H54 (cell line): ENCODE data around the gene RBFOX1.

Experiments
- DNase-seq: peaks from one replicate; pipeline ENCODE4 v3.0.0; 2011; ENCODE audit warnings: low spot score, mixed read lengths; ENCODE audit not compliant: insufficient read length
- FAIRE-seq: peaks from 3 replicates; lab custom pipeline; 2011; peaks lifted over from hg19 to GRCh38; lab: Jason Lieb, UNC
- POLR2A ChIP-seq: IDR thresholded peaks from 2 replicates; pipeline ENCODE4 v1.6.1; 2011; ENCODE audit warnings: low read depth, mild to moderate bottlenecking, low read length

Gene RBFOX1

DNA sequence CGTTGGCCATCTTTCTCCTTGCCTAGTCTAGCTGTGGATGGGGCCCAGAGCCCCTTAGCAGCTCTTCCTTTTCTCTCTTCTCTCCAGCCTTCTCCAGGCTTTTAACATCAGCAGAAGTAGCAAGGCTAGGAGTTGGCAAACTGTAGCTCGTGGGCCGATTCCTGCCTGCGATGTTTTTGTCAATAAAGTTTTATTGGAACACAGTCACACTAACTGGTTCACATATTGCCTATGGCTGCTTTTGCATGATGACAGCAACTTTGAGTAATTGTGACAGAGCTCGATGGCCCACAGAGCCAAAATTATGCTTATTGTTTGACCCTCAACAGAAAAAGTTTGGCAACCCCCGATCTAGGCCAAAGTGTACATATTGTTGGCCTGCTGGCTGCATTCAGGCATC is 199.9 kb downstream of the RBFOX1 start:
- TF ChIP-seq POLR2A: no peak
- no peak for DNase-seq
- FAIRE-seq: no peak

DNA sequence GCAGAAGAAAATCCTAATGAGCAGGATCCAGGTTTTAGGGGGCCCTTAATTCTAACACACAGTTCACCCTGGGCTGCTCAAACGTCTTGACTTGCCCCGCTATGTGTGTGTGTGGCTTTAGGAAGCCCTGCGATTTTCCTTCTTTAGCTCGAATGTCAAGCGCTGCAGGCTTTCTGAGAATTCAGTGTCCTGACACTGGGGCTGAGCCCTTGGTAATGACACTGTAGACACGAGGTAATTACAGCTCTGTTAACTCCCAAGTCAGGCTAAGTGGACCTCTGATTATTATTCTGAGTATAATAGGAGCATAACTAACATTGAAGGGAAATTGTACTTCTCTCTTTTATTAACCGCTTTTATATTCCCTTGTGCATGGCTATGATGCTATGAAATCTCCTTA is 202.1 kb downstream of the RBFOX1 start:
- TF ChIP-seq POLR2A: no peak
- no peak for DNase-seq
- no peak for FAIRE-seq

DNA sequence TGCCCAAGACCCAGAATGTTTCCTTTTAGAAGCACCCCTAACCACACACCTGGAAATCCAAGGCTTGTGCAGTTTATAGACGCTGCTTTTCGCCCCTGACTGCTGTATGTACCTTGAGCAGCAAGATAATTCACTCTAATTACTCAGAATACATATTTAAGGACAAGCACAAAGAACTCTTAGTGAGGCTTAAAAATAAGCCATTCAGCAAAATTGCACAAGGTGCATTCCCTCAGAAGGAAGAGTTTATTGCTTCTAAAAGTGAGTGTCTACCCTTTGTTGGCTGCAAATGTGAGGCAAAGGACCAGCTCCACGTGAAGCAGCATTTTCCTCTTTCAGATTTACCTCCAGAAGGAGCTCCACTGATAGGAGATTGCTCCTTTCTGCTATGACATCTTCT is 208.4 kb downstream of the RBFOX1 start:
- no peak for FAIRE-seq
- DNase-seq: no peak
- no peak for TF ChIP-seq POLR2A

DNA sequence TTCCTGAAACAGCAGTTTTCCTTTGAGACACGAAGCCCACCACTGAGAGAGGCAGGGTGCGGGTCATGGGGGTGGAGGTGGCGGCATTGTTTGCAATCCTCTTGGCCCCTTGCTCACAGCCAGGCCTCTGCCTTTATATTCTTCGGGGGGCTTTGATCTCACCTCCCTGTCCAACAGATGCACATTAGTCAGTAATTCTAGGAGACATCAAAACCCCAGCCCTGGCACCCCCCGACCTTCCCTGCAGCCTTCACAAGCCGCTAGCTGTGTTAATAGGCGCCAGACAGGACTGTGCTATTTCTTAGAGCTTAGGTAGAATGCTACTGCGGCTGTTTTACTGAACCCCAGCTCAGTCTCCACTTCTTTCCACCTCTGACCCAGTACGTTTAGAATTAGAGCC is 212.6 kb downstream of the RBFOX1 start:
- TF ChIP-seq POLR2A: no peak
- DNase-seq: no peak
- no peak for FAIRE-seq

DNA sequence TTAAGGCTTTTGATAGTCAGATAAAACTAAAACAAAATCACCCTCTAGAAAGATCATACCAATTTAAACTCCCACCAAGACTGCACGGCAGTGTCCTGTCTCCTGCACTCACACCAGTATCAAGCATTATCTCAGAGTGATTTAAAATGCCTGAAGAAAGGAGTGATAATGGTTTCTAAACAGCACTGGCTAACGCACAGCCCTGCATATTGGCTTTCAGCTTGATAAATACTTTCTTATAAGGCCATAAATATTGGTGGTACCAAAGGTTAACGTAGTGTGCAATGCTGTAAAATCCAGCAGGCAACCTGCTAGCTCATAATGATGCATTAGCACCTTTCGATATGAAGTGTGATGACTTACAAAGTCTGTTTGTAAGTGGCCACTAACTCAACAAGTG is 214.3 kb downstream of the RBFOX1 start:
- no peak for FAIRE-seq
- DNase-seq: no peak
- TF ChIP-seq POLR2A: no peak

DNA sequence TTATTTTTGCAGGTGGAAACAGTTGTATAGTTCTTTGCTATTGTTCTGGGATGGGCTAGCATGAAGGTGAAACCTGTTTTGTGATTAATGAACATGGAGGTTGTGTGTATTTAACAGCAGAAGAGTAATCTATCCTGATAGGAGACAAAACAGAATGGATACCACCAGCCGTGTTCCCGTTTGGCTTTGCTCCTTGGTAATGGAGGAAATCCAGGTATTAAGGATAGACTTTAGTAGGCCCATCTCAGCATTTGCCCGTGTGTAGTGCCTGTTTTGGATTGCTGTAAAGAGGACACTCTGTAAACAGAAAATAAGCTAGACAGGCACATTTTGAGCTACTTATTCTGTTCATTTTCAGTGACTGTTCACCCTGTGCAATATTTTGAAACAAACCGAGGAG is 215.1 kb downstream of the RBFOX1 start:
- TF ChIP-seq POLR2A: no peak
- FAIRE-seq (no peak), DNase-seq (no peak)

DNA sequence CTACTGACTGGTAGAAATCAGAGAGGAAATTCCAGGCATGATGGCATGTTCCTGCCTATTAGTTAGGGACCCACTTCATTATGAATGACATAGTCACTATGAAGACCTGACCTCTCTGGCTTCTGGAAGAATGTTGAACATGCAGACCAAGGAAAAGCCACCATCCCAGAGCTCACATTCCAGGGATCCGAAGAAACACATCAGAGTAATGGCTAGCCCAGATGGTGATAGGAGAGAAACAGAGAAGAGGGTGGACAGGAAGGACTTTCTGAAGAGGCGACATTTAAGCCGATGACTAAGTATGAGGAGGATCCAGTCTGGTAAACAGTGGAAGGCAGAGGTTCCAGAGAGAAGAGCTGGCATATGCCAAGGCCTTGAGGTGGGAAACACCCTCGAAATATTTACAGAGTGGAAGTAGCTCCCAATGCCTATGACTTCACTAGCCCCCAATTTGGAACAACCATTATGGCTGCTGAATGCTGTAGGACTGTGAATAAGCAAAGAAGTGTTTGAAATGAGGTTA is 216.2 kb downstream of the RBFOX1 start:
- TF ChIP-seq POLR2A: no peak
- DNase-seq: no peak
- FAIRE-seq: no peak

DNA sequence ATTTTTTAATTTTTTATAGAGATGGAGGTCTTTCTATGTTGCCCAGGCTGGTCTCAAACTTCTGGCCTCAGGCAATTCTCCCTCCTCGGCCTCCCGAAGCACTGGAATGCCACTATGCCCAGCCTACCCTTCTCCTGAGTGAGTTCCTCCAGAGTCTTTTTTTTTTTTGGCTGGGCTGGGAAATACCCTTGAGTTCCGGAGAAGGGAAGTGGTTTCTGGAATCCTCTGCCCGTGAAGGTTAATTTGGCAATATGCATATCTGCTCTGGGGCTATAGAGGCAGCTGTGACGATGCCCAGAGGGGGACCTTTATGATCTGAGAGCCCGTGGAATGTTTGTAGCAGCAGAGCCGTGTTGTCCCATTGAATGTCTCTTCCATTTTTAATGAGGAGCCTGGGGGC is 217.5 kb downstream of the RBFOX1 start:
- DNase-seq (no peak), FAIRE-seq (no peak)
- TF ChIP-seq POLR2A: no peak

DNA sequence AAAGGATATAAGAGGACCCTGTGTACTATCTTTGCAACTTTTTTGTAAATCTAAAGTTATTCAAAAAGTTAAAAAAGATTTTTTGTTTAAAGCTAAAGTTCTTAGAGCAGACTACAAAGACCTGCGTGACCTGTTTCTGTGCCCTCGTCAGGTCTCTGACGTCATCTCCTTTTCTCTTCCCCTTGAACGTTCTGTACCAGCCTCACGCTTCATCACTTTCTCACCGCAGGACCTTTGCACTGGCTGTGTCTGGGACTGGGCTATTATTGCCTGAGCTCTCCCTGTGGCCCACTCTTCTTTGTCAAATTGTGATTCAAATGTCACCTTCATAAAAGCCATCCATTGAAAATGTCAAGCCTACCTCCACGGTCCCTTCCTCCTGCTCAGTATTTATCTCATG is 222.8 kb downstream of the RBFOX1 start:
- DNase-seq (no peak), FAIRE-seq (no peak)

DNA sequence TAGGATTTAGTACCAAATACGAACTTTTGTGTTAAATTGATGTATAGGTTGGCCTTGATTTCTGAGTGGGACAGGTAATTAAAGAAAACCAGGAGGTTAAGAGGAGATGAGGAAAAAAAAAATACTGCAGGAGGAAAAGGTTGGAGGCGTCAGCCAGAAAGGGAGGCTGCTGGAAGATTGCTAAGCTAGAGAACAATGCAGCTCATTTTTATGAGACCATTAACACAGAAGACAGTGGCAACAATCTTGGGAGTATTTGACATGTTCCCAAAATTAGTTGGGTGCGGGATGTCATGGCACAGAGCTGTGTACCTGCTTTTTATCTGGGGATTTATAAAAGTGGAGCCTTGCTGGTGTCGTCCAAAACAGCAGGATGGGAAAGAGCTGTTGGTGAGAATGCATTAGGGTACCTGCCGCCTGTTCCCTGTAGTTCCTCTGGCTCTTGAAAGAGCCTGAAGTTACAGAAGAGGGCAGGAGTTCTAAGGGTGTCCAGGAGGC is 229.3 kb downstream of the RBFOX1 start:
- FAIRE-seq (no peak), DNase-seq (no peak)
- no peak for TF ChIP-seq POLR2A

More for the DNA sequence above, 222.8 kb downstream of the RBFOX1 start:
- TF ChIP-seq POLR2A: no peak

DNA sequence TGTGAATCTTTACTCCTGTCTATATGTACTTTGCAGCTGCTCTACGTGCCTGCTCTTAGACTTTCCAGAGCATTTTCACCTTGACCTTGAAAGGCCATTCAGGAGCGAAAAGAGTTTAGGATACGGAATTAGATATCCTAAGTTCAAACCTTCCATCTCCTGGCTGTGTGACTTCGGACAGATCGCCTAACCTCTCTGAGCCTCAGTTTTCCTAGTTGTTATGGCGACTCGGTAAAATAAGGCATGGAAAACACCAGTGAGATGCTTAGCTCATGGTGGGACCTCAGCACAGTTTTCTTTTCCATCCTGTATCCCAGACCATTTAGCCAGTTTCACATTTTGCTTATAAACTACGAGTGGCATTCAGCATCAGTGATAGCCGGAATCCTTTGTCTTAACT is 233.7 kb downstream of the RBFOX1 start:
- TF ChIP-seq POLR2A: no peak
- no peak for FAIRE-seq
- no peak for DNase-seq

DNA sequence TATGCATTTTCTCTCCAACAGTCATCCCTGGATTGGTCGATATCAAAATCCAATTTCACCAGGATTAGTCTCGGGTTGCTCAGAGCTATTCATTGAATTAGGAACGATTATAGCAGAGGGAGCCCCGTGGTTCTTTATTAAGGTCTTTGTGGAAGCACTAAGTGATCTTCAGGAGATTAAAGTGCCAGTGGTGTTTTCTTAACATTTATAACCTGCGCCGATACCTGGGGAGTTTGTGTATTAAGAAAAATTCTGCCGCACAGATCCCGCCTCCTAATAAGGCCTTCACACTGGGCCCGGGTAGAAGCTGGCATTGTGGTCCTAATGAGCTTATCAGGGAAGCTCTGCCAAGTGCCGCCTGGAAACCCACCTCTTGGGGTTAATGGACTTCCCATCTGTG is 238.7 kb downstream of the RBFOX1 start:
- DNase-seq (no peak), FAIRE-seq (no peak)
- no peak for TF ChIP-seq POLR2A

DNA sequence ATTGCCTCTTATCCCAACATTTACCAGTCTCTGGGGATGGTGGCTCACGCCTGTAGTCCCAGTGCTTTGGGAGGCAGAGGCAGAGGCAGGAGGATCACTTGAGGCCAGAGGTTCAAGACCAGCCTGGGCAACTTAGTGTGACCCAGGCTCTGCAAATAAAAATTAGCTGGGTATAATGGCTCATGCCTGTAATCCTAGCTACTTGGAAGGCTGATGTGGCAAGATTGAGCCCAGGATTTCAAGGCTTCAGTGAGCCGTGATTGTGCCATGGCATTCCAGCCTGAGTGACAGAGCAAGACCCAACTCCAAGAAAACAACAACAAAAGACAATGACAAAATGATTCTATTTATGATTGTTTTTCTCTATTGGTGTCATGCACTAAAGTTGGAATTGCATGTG is 244.9 kb downstream of the RBFOX1 start:
- DNase-seq (no peak), FAIRE-seq (no peak)
- TF ChIP-seq POLR2A: no peak

DNA sequence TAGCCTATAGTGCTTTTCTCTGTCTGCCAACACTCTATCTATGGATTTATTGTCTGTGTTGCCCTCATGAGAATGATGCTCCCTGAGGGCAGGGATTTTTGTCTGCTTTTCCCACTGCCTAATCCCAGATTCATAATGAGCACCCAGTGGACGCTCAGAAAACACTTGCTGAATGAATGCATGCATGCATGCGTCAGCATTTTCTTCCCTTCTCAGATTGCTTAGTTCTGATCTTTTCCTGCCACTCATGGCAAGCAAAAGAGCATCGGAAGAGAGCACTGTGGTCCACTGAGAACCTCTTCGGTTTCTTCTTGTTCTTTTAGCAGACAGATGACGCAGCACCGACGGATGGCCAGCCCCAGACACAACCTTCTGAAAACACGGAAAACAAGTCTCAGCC is 246.8 kb downstream of the RBFOX1 start:
- no peak for DNase-seq
- FAIRE-seq: no peak
- TF ChIP-seq POLR2A: no peak

DNA sequence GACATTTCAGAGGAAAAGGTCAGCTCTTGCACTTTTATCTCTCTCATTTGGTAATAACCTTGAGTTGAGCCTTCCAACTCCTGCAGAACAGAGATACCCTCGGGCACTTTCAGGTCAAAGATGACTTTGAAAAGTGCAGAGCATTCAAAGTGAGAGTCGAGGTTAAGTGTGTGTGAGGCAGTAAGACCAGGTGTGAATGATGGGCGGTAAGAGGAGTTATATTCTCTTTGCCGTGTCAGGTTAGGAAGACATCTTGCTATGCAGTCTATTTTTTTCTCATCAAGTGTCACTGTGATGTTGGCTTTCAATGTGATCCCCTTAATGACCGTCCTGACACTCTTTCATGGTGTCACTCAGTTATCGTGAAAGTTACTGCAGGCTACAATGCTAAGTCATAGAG is 248.5 kb downstream of the RBFOX1 start:
- DNase-seq (no peak), FAIRE-seq (no peak)

DNA sequence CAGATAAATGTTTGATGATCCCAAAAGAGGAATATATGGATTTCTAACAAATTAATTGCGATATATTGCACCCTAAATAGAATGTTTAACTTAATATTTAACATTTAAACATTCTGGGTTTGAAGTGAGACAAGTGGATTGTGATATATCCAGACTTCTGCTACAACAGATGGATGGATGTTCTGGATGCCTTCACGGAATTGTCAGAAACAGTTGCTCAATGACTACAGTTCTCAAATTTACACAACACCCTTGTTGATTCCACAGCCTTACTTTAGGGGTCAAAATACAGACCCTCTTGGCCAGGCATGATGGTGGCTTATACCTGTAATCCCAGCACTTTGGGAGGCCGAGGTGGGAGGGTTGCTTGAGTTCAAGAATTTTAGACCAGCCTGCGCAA is 250.8 kb downstream of the RBFOX1 start:
- DNase-seq (no peak), FAIRE-seq (no peak)
- no peak for TF ChIP-seq POLR2A

More for the DNA sequence above, 248.5 kb downstream of the RBFOX1 start:
- TF ChIP-seq POLR2A: no peak
